Measurements from ENCODE around the gene SLC9A8.

DNA sequence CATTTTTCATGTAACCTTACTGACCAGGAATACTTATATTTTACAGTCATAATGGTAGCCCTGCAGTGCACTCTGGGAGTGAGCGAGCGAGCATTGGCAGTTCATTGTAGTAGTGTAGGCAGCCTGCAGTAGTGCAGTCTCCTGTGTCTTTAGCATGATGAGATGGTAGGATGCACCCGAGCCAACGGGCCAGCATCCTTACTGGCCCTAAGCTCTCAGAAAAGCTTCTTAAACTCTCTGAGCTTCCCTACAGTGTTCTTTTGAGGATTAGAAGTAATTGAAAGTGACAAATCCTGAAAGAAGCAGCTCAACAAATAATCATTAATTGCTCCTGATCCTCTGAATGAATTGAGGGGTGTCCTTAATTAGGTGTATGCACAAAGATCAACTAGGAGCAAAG, 20.9 kb downstream of the SLC9A8 start:
- TF ChIP-seq, protein P1, sequence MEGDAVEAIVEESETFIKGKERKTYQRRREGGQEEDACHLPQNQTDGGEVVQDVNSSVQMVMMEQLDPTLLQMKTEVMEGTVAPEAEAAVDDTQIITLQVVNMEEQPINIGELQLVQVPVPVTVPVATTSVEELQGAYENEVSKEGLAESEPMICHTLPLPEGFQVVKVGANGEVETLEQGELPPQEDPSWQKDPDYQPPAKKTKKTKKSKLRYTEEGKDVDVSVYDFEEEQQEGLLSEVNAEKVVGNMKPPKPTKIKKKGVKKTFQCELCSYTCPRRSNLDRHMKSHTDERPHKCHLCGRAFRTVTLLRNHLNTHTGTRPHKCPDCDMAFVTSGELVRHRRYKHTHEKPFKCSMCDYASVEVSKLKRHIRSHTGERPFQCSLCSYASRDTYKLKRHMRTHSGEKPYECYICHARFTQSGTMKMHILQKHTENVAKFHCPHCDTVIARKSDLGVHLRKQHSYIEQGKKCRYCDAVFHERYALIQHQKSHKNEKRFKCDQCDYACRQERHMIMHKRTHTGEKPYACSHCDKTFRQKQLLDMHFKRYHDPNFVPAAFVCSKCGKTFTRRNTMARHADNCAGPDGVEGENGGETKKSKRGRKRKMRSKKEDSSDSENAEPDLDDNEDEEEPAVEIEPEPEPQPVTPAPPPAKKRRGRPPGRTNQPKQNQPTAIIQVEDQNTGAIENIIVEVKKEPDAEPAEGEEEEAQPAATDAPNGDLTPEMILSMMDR (conservative IDR thresholded peaks at IDR 0.05; ENCODE audit: low read length), result no peak
- TF ChIP-seq EZH2phosphoT487 (IDR thresholded peaks at IDR 0.05; ENCODE audit: borderline replicate concordance, low read depth, low read length), result no peak

Measured in OCI-LY7 (cell line).